GM18499 (cell line): ENCODE results near the gene ARHGAP18.

ENCODE experiments used
- ATAC-seq: cut with Tn5 transposase; IDR thresholded peaks from one replicate; pipeline ENCODE4 v1.9.1; 2021; ENCODE audit warnings: moderate number of reproducible peaks; ENCODE audit not compliant: insufficient read depth, unreplicated experiment

Gene ARHGAP18

DNA sequence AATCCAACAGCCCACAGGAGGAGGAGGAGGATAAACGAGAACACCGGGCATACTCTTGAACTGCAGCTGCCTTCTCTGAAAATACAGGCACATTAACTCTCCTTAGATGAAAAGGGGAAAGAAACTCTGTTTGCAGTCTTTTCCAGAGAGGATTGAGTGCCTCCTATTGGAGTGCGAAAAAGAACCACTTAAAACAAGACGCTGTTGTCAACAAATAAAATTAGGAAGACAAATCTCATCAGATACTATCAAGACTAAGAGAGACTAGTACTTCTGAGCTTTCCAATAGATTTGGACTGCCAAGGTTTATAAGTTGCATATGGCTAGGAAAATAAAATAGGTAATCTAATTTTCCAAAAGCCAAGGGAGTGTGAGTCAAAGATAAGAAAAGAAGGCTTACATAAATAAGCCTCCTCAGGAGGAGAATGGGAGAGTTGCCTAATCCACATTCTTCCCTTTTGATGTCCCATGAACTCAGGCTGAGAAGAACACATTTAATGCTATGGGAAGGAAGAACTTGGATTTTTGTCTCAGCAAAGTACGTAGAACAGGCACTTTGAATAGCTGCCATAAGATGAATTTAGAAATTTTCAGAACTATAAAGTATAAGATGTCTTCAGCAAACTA, 154.7 kb downstream of the ARHGAP18 start:
- ATAC-seq = no peak

DNA sequence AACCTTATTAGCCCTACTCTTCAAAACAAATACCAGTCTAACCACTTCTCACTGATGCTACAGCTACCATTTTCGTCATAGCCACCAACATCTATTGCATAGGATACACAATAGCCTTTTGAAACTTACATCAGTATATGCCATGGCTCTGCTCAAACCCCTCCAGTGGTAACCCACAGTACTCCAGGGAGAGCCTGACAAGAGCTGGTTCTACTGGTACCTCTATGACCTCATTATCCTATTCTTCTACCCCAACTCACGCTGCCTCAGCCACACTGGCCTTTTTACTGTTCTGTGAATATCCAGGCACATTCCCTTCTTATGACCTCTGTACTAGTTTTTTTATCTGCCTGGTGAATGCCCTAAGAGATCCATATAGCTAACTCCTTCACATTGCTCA, 157.6 kb downstream of the ARHGAP18 start:
- no peak for ATAC-seq

DNA sequence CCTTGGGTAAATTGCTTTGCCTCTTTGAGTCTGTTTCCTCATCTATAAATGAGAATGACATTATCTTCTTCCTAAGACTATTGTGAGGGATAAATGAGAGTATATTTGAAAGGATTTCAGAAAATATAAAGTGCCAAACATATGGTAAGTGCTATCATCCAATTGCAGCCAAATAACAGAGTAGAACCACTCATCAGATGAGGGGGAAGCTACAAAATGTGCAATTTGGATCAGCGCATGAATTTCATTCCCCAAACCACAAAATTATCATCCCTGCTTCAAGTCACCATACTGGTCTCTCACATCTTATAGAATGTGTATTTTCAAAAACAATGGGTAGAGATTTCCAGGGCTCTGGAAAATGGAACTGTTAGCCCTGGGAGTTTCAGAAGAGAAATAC, 158.5 kb downstream of the ARHGAP18 start:
- no peak for ATAC-seq

DNA sequence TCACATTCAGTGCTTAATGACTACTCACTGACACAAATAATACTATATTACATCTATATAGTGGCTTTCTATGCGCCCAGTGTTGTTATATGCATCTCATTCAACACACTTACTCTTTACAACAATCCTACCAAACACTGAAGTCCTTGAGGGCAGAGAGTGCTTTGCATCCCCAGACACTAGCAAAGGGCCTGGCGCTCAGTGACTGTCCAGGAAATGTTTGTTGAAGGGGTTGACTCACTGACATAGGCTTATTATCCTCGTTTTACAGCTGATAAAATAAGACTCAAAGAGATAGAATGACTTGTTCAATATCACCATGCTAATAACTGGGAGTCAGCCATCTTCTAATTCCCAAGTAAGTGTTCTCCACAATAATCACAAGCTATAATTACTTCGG, 163.3 kb downstream of the ARHGAP18 start:
- no peak for ATAC-seq

DNA sequence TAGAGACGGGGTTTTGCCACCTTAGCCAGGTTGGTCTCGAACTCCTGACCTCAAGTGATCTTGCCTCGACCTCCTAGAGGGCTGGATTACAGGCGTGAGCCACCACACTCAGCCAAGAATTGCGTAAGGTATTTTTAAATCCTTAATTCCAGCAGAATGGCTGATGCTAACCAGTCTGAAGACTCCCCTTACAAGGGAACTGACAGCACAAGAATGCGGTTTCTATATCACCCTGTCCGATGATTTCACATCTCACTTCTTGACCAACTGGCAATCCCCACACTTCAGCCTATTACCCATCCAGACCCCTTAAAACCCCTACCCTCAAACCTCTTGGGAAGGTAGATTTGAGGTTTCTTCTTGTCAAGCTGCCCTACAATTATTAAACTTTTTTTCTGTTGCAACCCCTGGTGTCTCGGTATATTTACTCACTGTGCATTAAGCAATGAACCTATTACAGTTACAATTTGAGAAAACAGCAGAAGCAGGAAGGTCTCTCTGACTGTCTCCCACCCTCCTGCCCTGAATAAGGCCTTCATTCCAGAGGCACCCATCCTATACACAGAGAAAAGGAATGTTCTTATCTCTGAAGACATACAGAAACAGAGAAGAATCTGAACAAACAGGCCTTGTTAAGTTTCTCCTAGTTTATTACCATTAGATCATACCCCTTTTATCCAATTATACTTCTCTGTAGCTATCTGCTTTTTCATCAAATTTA, 164.9 kb downstream of the ARHGAP18 start:
- ATAC-seq = no peak

DNA sequence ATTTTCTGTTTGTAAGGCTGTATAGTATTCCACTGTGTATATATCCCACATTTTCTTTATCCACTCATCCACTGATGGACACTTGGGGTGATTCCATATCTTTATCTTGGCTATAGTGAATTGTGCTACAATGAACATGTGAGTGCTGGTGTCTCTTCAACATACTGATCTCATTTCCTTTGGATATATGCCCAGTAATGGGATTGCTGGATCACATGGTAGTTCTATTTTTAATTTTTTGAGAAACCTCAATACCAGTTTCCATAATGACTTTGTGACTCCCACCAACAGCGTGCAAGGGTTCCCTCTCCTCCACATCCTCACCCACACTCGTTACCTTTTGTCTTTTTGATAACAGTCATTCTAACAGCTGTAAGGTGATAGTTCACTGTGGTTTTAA, 166.0 kb downstream of the ARHGAP18 start:
- ATAC-seq = no peak

DNA sequence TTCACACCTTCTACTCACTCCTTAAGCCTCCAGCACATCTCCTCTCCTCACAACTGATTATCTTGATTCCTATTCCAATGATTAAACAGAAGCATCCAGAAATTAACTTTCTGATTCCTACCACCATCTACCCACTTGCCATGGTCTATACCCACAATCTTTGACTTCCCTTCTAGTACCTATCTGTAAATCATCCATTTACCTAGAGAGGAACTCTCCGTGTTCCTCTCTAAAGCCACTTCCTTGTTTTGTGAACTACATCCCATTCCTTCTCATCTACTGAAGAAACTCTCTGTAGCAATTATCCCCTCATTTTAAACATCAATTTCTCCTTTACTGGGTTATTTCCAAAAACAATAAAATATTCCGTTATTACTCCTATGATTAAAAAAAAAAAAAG, 167.3 kb downstream of the ARHGAP18 start:
- no peak for ATAC-seq

DNA sequence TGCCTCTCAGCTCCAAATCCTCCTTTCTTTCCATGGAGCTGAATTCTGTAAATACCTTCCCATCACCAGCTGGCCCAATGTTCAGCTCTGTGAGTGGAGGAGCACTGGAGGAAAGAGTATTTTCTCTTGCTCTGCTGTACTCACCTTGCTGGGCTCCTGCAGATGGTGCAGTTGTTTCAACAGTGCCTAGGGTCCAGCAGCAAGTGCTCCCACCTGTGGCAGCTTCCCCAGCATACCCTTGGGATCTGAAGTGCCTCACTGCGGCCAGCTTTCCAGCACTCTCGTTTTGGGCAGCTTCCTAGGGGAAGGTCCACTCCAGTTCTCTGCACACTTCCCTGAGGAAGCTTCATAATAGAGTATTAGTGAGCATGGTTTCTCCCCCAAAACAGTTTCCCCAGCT, 170.9 kb downstream of the ARHGAP18 start:
- no peak for ATAC-seq

DNA sequence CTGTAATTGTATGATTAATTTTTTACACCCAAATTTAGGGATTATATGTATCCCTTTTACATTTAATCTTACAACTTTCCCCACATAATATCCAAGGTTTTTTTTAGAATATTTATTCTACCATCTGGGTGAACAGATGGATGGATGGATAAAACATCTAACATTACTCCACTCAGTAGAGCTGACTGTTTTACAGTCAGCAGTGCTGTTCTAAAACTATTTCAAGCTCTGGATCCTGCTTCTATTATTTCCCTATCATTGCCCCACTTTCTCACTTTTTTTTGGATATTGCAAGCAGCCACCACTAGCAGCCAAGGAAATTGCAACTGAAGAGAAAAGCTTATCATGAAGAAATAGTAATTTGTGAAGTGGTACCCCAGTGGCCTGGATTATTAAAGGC, 173.7 kb downstream of the ARHGAP18 start:
- no peak for ATAC-seq

DNA sequence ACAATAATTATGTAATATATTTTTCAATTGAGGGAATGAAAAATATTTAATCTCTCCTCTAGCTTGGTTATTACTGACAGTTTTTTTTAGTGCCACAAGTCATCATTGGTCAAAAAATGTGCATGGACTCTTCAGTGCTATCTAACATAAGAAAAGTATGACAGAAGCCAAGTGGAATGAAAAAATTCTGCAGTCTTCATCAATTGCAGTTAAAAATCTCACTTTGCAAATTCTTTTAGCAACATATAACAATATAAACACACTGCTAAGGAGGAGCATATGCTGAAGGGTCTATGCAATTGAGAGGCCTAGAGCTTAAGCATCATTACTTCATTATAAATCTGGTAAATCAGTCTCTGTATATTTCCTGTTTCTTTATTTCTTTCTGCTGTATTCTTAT, 175.1 kb downstream of the ARHGAP18 start:
- ATAC-seq = no peak
